IPS-18c (cell line): Measurements from ENCODE around the gene PRKAB1.
A peak's percentile ranks its signal among the peaks of the same experiment; 100 is the strongest.
"Not testable (repeated sequence)": the region's sequence is repeated elsewhere in the genome, so short reads cannot be mapped to it uniquely, and the experiment has no call there.

Source experiments
- H3K4me3 ChIP-seq: 2 replicates; pipeline ENCODE4 v1.7.0; 2013; ENCODE audit warnings: low read depth, mild to moderate bottlenecking, low read length, moderate library complexity; ENCODE audit not compliant: insufficient read depth
- H3K9me3 ChIP-seq: one replicate; pipeline ENCODE4 v1.6.1; 2013; ENCODE audit warnings: mild to moderate bottlenecking, low read length, moderate library complexity; ENCODE audit not compliant: control insufficient read depth, insufficient read depth

Gene PRKAB1, protein sequence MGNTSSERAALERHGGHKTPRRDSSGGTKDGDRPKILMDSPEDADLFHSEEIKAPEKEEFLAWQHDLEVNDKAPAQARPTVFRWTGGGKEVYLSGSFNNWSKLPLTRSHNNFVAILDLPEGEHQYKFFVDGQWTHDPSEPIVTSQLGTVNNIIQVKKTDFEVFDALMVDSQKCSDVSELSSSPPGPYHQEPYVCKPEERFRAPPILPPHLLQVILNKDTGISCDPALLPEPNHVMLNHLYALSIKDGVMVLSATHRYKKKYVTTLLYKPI

DNA sequence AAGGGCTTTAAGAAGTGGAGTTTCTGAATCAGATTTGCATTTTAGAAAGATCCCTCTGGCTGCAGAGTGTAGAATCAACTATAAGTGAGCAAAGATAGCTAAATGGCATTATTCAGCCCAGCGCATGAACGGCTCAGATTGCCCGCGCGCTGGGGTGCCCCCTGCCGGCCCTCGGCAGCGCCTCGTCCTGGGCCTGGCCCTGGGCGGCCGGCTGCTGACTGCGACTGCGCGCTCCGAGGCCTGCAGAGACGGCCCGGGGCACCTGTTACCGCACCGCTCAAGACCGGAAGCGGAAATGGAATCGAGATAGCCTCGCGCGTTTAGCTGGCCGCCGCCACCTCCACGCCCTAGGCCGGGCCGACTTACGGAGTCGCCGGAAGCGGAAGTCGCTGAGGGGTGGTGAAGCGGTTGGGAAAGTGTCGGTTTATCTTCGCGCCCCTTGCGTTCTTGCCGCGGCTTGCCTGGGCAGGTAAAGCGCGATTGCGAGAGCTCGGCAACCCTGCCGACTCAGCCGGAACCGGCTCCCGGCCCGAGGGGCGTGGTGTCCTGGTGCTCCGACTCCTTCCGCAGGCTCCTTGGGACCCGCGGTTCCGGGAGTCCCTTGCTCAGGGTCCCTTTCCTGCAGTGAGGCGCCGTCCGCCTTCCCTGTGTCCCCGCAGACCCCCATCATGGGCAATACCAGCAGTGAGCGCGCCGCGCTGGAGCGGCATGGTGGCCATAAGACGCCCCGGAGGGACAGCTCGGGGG is at the start of gene PRKAB1:
Gene PRKAB1 (plus strand): TSS at position 557 of the 747 bp plus-strand sequence. CDS start 112 bp downstream, at position 669.
- no peaks in the 10 kb centered on the region for H3K9me3 ChIP-seq
- H3K4me3 ChIP-seq, result peak within 1 kb of the TSS; percentile 68

DNA sequence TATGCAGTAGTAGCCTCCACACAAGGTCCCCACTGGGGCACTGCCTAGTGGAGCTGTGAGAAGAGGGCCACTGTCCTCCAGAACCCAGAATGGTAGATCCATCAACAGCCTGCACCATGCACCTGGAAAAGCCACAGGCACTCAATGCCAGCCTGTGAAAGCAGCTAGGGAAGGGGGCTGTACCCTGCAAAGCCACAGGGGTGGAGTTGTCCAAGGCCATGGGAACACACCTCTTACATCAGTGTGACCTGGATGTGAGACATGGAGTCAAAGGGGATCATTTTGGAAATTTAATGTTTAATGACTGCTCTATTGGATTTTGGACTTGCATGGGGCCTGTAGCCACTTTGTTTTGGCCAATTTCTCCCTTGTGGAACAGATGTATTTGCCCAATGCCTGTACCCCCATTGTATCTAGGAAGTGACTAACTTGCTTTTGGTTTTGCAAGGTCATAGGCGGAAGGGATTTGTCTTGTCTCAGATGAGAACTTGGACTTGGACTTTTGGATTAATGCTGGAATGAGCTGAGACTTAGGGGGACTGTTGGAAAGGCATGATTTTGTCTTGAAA is 49.5 kb upstream of the PRKAB1 start:
- not testable (repeated sequence) for H3K4me3 ChIP-seq

DNA sequence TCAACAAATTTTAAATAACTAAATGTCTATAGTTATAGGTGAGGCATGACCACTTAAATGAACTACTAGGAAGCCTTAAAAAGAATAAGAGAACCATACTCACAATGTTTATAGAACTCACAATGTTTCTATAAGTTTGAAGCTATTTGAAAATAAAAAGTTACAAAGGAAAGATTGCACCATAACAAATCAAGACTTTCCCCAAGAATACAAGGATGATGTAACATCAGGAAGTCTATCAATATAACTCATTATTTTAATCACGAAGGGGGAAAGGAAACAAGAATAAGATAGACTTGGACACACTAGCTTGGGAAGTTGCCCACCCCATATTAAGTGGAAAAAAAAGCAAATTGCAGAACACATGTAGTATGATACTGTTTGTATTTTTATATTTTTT is 47.4 kb upstream of the PRKAB1 start:
- peaks cover 7% of the 10 kb centered on the region for H3K9me3 ChIP-seq

More for the DNA sequence above, 49.5 kb upstream of the PRKAB1 start:
- not testable (repeated sequence) for H3K9me3 ChIP-seq

DNA sequence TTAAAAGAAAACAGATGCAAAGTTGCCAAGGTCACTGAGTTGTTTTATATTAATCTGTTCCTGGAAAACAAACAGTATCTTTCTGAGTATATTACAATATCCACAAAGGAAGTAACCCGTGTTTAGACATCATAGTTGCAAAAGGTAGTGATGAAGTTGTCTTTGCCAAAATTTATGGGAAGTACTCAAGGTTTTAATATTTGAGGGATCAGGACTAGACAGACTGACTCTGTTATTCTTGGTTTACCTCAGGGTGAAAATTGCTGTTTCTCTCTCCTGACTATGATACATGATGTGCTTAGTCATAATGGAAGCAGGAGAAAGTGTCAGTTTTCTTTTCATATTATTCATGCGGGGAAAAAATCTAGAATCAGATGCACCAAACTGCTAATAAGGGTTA is 46.1 kb upstream of the PRKAB1 start:
- Histone ChIP-seq H3K4me3 (no peak overlapping the region), H3K9me3 (peaks cover 7% of the 10 kb centered on the region)

More for the DNA sequence above, 47.4 kb upstream of the PRKAB1 start:
- H3K4me3 ChIP-seq, result no peak overlapping the region

DNA sequence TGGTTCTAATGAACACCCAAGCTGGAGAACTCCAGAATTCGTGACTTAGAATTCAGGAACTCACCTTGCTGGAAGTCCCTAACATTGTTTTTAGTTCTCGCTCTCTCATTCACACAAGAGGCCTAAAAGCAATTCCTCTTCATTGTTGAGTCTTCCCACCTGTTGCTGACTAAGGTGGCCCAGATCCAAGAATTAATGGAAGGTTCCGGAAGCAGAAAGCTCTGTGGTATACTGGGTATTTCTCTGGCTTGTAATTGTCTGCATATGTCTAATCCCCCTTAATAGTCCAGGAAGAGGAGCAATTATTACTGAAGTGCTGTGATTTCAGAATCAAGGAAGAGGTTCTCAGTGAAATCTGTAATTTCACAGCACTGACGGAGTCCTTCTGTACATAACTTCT is 43.0 kb upstream of the PRKAB1 start:
- Histone ChIP-seq H3K9me3 (no peaks in the 10 kb centered on the region), H3K4me3 (no peak overlapping the region)

DNA sequence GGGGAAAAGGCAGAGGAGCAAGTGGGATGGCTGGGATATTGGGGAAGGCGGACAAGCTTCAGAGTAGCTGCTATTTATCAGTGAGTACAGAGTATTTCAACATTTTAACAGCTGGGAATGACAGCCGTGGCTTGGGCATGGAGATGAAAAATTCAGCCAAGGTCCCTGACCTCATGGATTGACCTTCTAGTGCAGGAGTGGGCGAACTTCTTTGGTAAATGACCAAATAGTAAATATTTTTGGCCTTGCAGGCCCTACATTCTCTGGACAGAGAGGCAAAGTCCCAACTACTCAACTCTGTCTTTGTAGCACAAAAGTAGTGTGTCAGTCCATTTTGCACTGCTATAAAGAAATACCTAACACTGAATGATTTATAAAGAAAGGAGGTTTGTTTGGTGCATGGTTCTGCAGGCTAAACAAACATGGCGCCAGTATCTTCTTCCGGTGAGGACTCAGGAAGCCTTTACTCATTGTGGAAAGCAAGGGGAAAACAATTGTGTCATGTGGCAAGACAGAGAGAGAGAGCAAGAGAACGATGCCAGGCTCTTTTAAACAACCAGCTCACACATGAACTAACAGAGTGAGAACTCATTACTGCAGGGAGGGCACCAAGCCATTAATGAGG is 40.8 kb upstream of the PRKAB1 start:
- H3K9me3 ChIP-seq, result no peaks in the 10 kb centered on the region
- no peak overlapping the region for H3K4me3 ChIP-seq

DNA sequence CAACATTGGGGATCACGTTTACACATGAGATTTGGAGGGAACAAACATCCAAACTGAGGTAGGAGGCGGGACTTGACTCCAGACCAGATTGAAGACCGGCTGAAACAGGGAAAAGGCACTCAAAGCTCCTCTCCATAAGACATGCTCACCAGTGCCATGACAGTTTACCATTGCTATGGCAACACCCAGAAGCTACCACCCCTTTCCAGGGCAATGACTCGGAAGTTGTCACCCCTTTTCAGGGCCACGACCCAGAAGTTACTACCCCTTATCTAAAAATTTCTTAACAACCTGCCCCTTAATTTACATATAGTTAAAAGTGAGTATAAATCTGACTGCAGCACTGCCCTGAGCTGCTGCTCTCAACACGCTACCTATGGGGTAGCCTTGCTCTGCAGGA is 40.2 kb upstream of the PRKAB1 start:
- Histone ChIP-seq H3K4me3 (no peak overlapping the region), H3K9me3 (no peaks in the 10 kb centered on the region)

DNA sequence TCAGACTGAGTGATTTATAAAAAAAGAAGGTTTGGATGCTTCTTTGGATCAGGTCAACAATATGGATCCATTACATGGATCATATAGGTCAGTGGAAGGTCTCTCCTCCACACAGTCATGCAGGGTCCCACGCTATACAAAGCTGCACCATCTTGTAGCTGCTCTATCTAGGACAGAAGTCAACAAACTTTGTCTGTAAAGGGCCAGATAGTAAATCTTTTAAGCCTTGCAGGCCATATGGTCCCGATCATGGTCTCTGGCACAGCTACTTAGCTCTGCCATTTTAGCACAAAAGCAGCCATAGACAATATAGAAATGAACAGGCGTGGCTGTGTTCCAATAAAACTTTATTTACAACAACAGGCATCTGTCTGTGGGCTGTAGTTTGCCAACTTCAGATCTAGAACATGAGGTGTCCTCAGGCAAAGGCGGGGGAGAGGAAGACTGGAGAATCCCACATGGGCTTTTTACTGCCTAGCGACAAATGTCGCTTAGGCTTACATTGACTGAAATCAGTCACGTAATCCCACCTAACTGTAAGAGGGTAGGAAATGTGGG is 37.6 kb upstream of the PRKAB1 start:
- Histone ChIP-seq H3K9me3 (no peaks in the 10 kb centered on the region), H3K4me3 (no peak overlapping the region)

DNA sequence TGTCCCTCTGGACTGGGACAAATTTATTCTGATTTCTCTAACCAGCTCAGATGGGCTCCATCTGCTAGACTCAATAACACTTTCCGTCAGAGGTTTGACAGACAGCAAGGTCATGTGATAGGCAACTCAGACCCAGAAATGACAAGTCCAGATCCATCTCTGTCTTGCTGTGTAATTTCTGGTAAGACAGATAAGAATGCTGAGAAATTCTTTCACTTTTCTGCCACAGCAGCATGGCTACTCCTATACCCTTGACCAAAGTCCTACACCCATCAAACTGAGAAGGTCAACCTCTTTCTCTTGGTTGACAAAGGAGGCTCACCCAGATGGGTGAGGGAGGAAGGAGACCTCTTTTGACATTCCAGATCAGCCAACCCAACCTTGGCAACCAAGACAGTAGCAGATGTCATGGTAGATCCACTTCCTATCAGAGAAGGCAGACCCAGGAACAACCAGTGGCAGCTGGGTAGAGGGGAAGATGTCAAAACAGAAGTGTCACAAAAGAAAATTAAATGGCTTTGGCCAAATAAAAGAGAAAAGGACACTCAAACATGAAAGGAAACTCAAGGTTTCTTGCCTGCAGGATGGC is 36.9 kb upstream of the PRKAB1 start:
- Histone ChIP-seq H3K4me3 (no peak overlapping the region), H3K9me3 (no peaks in the 10 kb centered on the region)

DNA sequence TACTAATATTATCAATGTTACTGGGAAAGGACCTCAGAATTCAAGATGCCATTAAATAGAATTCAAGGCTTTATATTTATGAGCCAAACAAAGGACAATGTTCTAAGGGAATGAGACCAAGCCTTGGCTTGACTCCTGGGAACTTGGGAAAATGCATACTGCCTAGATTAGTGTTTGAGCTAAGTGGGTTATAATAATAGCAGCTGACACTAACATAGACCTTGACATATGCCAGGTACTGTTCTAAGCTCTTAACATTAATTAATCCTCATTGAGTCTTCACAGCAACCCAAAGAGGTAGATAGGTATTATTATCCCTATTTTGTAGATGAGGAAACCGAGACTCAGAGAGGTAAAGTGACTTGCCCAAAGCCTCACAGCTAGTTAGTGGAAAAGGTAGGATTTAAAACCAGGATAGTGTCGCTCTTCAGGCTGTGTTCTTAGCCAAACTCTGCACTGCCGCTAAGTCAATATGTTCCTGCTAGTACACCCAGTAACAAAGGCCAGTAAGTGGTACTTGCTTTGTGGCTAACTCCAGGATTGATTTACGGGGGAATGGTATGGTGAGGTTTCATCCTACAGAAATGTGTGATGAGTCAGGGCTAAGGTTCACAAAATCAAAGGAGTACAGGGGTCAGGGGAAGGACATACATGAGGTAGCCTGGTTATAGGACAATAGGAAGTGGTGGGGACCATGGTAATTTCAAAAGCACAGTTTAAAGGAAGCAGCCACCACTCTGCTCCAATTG is 35.8 kb upstream of the PRKAB1 start:
- no peak overlapping the region for H3K4me3 ChIP-seq
- H3K9me3 ChIP-seq, result no peaks in the 10 kb centered on the region

DNA sequence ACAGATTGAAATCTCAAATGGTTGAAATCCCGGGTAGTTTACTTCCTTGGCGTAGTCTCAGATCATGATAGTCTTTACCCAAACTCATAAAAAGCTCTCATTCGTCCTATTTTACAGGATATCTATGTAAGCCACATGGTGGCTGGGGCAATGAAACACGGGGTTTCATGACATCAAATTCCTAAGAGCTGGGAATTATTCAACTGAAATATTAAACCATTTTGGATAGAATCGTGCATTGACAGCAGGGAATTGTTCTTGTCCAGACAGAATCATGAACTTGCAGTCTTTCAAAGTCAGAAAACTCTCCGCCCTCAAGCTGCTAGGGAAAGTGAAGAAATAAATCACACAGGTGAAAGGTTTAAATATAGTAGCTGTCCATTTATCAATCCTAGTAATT is 33.2 kb upstream of the PRKAB1 start:
- H3K9me3 ChIP-seq, result no peaks in the 10 kb centered on the region
- no peak overlapping the region for H3K4me3 ChIP-seq

DNA sequence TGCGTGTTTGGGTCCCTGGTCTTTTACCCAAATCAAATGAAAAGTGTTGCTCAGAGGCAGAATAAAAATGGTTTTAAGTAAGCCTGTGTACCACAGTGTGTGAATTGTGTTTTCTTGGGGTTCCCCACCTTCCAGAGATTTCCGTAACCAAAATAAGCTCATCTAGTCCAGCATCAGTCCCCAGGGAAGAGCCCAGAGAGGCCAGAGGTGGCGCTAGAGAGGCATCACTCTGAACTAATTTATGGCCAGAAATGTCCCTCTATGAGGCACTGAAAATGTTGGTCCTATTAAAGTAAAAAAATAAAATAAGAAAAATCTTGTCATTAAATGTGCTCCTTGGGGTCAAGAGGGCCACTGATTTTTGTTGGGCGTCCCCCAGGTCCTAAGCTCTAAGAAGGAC is 24.9 kb upstream of the PRKAB1 start:
- H3K9me3 ChIP-seq, result no peaks in the 10 kb centered on the region
- no peak overlapping the region for H3K4me3 ChIP-seq

DNA sequence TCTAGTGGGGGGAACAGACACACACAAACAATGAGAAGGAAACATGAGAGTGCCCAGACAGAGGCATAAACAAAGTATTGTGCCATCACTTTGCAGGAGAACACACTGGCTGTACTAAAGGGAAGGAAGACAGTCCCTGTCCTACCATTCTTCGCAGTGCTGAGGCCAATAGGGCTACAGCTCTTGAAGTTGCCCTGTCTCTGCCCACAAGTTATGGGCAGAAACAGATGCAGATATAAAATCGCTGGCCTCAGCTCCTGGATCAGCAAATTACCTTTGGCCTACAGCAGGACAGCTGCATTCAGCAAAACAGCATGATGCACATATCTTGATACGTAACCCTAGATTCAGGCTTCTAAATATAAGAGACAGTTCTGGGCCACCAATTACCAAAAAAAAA is 23.0 kb upstream of the PRKAB1 start:
- no peaks in the 10 kb centered on the region for H3K9me3 ChIP-seq
- no peak overlapping the region for H3K4me3 ChIP-seq

DNA sequence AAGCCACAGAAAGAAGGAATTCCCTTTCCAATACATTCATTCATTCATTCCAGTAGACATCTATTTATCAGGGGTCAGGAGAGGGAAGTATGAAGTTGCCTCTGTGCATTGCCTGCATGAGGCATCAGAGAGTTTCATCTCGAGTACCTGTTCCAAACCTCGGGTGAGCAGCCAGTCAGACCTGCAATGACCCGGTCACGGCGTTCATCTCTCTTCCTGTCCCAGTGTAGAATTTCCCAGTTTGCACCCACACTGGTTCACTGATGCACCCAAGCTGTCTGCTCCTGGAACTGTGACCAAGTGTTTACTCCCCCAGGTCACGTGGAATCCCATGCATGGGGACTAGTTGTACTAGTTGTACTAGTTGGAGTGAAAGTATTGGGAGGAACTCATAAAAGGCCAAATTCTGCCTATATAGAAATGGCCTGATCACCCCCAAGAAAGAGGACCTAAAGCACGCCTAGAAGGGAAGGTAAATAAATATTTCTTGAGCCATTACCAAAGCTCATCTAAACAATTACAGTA is 22.3 kb upstream of the PRKAB1 start:
- Histone ChIP-seq H3K4me3 (no peak overlapping the region), H3K9me3 (no peaks in the 10 kb centered on the region)

DNA sequence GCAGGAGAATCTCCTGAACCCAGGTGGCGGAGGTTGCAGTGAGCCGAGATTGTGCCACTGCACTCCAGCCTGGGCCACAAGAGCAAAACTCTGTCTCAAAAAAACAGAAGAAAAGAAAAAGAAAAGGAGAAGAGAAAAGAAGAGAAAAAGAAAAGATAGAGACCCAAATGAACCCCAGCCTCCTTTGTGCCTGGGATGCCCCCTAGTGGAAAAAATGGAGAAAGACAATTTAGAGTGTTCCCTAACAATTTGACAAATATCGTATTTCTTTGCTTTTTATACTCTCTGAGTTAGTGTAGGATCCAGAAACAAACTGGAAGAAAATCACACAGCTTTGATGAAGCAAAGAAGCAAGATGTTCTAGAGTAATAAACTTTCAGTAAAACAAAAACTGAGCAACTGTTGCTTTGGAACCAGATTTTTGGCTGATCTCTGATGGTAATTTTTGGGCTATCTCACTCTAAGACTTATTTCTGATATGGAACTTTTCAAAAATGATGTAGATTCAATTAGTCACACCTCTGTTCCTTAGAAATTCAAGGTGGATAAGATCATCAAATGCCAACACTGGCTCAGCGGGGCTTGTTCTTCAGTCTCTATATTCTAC is 18.6 kb upstream of the PRKAB1 start:
- no peak overlapping the region for H3K4me3 ChIP-seq

DNA sequence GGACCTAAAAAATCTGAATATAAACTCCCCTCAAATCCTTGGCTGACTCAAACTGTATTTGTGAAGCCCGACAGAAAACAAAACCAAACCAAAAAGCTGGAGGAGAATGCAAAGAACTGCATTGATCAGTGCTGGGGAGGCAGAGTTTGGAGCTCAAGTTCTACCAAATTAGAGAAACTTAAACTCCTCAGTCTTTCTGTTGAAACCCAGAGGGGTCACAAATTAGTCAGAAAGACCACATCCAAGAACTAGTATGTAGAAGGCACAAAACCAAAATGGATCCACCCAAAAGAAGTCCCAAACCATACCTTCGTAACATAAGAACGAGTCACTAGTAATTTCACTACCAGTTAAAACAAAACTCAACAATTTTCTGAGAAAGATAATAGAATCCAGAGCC is 15.3 kb upstream of the PRKAB1 start:
- no peak overlapping the region for H3K4me3 ChIP-seq
- H3K9me3 ChIP-seq, result no peaks in the 10 kb centered on the region

More for the DNA sequence above, 18.6 kb upstream of the PRKAB1 start:
- no peaks in the 10 kb centered on the region for H3K9me3 ChIP-seq
